ENCODE data around the gene SLC12A9.

- TF ChIP-seq CTCF (IDR thresholded peaks at IDR 0.05): no peak
- no peak for TF ChIP-seq EZH2 (IDR thresholded peaks at IDR 0.05; ENCODE audit: borderline replicate concordance, insufficient read depth, low read depth, low read length, poor library complexity, severe bottlenecking)
Observed at GRCh38 chr7:100893910-100894721, 41.6 kb downstream of the SLC12A9 start.

Data from B cell (primary cell).